ENCODE measurements around the gene GFRA4.

GFRA4 gene

GRCh38 chr20:3655131-3655405, 8.1 kb downstream of the GFRA4 start:
- TF ChIP-seq RAD21 (IDR thresholded peaks at IDR 0.05; ENCODE audit: low read depth) (no peak), TCF12 (IDR thresholded peaks at IDR 0.05; ENCODE audit: low read depth) (no peak), FOXM1 (IDR thresholded peaks at IDR 0.05; ENCODE audit: borderline replicate concordance, low read depth) (no peak), YY1 (IDR thresholded peaks at IDR 0.05; ENCODE audit: low read depth) (no peak), ZBTB7A (IDR thresholded peaks at IDR 0.05; ENCODE audit: low read depth) (no peak), CREB1 (IDR thresholded peaks at IDR 0.05; ENCODE audit: low read depth) (no peak), MAX (IDR thresholded peaks at IDR 0.05) (no peak), TEAD4 (IDR thresholded peaks at IDR 0.05) (no peak), USF1 (IDR thresholded peaks at IDR 0.05) (no peak), EP300 (IDR thresholded peaks at IDR 0.05; ENCODE audit: borderline replicate concordance) (no peak), CEBPB (IDR thresholded peaks at IDR 0.05) (no peak), EGR1 (IDR thresholded peaks at IDR 0.05) (no peak), NFIC (IDR thresholded peaks at IDR 0.05) (no peak), TAF1 (IDR thresholded peaks at IDR 0.05; ENCODE audit: low read depth) (no peak)
- TF ChIP-seq, protein P1, sequence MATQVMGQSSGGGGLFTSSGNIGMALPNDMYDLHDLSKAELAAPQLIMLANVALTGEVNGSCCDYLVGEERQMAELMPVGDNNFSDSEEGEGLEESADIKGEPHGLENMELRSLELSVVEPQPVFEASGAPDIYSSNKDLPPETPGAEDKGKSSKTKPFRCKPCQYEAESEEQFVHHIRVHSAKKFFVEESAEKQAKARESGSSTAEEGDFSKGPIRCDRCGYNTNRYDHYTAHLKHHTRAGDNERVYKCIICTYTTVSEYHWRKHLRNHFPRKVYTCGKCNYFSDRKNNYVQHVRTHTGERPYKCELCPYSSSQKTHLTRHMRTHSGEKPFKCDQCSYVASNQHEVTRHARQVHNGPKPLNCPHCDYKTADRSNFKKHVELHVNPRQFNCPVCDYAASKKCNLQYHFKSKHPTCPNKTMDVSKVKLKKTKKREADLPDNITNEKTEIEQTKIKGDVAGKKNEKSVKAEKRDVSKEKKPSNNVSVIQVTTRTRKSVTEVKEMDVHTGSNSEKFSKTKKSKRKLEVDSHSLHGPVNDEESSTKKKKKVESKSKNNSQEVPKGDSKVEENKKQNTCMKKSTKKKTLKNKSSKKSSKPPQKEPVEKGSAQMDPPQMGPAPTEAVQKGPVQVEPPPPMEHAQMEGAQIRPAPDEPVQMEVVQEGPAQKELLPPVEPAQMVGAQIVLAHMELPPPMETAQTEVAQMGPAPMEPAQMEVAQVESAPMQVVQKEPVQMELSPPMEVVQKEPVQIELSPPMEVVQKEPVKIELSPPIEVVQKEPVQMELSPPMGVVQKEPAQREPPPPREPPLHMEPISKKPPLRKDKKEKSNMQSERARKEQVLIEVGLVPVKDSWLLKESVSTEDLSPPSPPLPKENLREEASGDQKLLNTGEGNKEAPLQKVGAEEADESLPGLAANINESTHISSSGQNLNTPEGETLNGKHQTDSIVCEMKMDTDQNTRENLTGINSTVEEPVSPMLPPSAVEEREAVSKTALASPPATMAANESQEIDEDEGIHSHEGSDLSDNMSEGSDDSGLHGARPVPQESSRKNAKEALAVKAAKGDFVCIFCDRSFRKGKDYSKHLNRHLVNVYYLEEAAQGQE (IDR thresholded peaks at IDR 0.05; ENCODE audit: low read depth) = no peak

DNA sequence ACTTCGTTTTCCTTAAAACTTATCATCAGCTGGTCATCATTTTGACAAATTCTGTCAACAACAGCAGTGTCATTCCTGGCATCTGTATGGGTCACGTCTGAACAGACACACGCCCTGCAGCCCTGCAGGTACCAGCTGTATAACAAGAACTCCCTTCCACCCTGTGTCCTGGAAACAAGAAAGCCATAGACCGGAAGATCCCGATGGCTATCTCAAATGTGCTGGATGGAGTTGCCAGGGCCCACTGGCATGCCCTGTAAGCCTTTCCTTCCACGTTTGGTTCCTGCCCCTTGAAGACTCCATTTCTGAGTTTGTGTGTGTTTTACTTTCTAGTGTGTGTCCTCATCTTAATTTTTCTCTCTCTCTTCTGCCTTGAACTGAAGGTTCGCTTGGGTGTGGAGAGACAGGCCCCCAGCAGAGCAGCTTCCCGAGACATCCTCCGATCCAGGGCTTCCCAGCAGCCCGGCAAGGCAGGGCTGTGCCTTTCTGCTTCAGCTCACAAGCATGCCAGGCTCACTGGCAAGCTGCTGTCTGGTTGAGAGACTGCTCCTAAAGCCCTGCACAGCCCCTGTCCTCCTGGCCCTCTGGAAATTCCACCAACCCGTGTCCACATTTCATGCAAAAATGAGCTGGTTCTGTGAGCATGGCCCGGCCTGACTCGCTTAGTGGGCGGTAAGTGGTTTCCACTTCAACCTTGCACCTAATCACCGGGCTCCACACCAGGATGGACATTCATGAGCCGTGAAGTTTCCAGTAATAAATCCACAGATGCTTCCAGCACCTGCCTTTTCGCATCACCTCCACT, 8.7 kb downstream of the GFRA4 start:
- TF ChIP-seq YY1 (IDR thresholded peaks at IDR 0.05; ENCODE audit: low read depth) (no peak), TAF1 (IDR thresholded peaks at IDR 0.05; ENCODE audit: low read depth) (no peak), CEBPB (IDR thresholded peaks at IDR 0.05) (no peak), ZBTB7A (IDR thresholded peaks at IDR 0.05; ENCODE audit: low read depth) (no peak), RAD21 (IDR thresholded peaks at IDR 0.05; ENCODE audit: low read depth) (no peak), TCF12 (IDR thresholded peaks at IDR 0.05; ENCODE audit: low read depth) (no peak), MAX (IDR thresholded peaks at IDR 0.05) (no peak), TEAD4 (IDR thresholded peaks at IDR 0.05) (no peak), EP300 (IDR thresholded peaks at IDR 0.05; ENCODE audit: borderline replicate concordance) (no peak), EGR1 (IDR thresholded peaks at IDR 0.05) (no peak), USF1 (IDR thresholded peaks at IDR 0.05) (no peak)
- TF ChIP-seq, protein P1 (IDR thresholded peaks at IDR 0.05; ENCODE audit: low read depth) = no peak

DNA sequence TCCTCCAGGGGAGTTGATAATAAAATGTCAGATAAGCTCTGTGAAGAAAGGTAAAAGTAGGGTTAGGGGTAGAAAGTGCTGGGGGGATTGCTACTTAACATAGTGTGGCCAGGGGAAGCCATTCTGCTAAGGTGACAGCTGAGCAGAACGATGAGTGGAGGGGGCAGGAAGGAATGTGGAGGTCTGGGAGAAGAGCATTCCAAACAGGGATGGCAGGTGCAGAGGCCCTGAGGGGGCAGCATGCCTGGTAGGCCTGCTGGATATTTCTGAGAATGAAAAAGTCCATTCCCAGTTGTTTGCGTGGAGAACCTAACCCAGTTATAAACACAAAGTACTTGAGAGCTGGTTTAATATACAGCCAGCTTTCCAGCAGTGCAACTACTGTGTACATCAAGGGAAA, 9.3 kb downstream of the GFRA4 start:
- TF ChIP-seq TCF12 (IDR thresholded peaks at IDR 0.05; ENCODE audit: low read depth) = no peak
- TF ChIP-seq MAX (IDR thresholded peaks at IDR 0.05) = no peak
- TF ChIP-seq NFIC (IDR thresholded peaks at IDR 0.05) = no peak

DNA sequence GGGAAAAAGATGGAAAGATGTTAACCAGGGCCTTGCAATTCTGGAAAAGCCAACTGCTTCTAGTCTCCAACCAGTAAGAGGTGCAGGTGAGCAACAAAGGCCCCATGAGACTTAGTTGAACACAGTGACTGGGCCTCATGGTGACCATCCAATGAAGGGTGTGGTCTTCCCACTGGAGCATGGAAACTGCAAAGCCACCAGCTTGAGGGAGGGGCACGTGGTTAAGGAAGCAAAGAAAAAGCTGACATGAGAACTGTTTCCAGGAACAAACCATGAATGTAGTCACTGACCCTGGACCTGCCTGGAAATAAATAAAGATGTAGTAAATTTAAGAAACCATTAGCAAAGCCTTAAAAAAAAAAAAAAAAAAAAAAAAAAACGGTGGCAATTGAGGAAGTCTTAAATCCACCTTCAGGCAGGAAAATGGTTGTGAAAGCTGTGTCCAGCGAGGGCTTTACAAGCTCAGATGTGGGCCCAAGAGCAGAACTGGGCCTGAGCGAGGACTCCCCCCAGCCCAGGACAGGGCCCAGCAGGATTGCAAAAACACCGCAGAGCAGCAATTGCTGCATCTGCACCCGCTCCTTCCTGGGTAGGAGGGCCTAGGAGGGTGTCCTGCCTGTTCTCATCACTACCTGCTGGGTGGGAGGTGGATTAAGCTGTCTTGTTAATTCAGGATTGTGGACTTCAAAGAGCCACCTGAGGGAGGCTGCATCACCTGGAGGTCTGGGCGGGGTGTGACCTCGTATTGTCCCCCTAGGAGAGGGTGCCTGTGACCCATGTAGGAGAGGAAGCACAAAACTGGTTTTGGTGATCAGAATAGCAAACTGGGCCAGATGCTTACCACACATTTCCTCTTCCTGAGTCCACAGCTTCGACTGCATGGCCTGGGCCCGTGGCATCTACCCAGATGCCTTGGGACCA, 10.3 kb downstream of the GFRA4 start:
- TF ChIP-seq YY1 (IDR thresholded peaks at IDR 0.05; ENCODE audit: low read depth) = no peak
- no peak for TF ChIP-seq CEBPB (IDR thresholded peaks at IDR 0.05)

DNA sequence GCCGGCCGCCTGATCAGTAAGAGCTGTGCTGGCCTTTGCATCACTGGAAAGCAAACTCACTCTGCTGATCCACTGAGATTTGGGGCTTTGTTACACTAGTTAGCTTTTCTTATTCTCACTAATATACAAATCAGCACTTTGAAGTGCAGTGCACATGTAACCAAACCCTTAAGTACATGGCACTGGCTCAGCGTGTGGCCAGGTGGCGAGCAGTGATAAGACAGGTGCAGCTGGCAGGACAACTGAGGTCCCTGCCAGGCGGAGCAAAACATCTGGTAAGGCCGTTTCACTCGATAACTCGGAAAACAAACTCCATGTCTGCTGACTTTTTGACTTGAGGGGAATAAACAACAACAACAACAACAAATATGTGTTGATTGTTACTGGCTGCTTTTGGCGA, 11.0 kb downstream of the GFRA4 start:
- TF ChIP-seq CEBPB (IDR thresholded peaks at IDR 0.05) (no peak), YY1 (IDR thresholded peaks at IDR 0.05; ENCODE audit: low read depth) (no peak), NFIC (IDR thresholded peaks at IDR 0.05) (no peak), TEAD4 (IDR thresholded peaks at IDR 0.05) (no peak), TAF1 (IDR thresholded peaks at IDR 0.05; ENCODE audit: low read depth) (no peak), ZBTB7A (IDR thresholded peaks at IDR 0.05; ENCODE audit: low read depth) (no peak), USF1 (IDR thresholded peaks at IDR 0.05) (no peak), CREB1 (IDR thresholded peaks at IDR 0.05; ENCODE audit: low read depth) (no peak), EP300 (IDR thresholded peaks at IDR 0.05; ENCODE audit: borderline replicate concordance) (no peak), EGR1 (IDR thresholded peaks at IDR 0.05) (no peak), FOXM1 (IDR thresholded peaks at IDR 0.05; ENCODE audit: borderline replicate concordance, low read depth) (no peak), TCF12 (IDR thresholded peaks at IDR 0.05; ENCODE audit: low read depth) (no peak), MAX (IDR thresholded peaks at IDR 0.05) (no peak)
- TF ChIP-seq, protein P1 (IDR thresholded peaks at IDR 0.05; ENCODE audit: low read depth) = no peak
